SJSA1 (cell line): ENCODE data around the gene NAMPT. TPM values are rescaled to one million over a fixed set of nuclear protein-coding genes. Genes with fewer than 3 reads are reported as not detected.

ENCODE experiments used
- DNase-seq, 2 experiments: peaks; one replicate each; pipeline ENCODE4 v3.0.0-alpha.2; 2015 to 2020; ENCODE audit warnings: low spot score in 2 of 2, low read depth in 1 of 2
- H3K27ac ChIP-seq: fragments of 250-450 bp; sonication (Bioruptor Pico); 2 replicates; pipeline ENCODE4 v1.5.1; 2020; ENCODE audit warnings: mild to moderate bottlenecking, moderate library complexity
- H3K27me3 ChIP-seq: fragments of 250-450 bp; sonication (Bioruptor Pico); replicated peaks from 2 replicates; pipeline ENCODE4 v1.5.1; 2020; ENCODE audit warnings: mild to moderate bottlenecking, moderate library complexity
- H3K36me3 ChIP-seq: fragments of 250-450 bp; sonication (Bioruptor Pico); 2 replicates; pipeline ENCODE4 v1.5.1; 2020; ENCODE audit warnings: mild to moderate bottlenecking
- H3K4me1 ChIP-seq: fragments of 250-450 bp; sonication (Bioruptor Pico); replicated peaks from 2 replicates; pipeline ENCODE4 v1.6.1; 2021; ENCODE audit warnings: mild to moderate bottlenecking
- H3K4me3 ChIP-seq: fragments of 250-450 bp; sonication (Bioruptor Pico); 2 replicates; pipeline ENCODE4 v1.5.1; 2020; ENCODE audit warnings: mild to moderate bottlenecking
- H3K9me3 ChIP-seq: fragments of 250-450 bp; sonication (Bioruptor Pico); replicated peaks from 2 replicates; pipeline ENCODE4 v1.5.1; 2020; ENCODE audit warnings: mild to moderate bottlenecking
- total RNA-seq: library from RNA; depleted of rRNA; stranded (reverse); fragments of >200 nt; shearing (Covaris generic); gene quantifications from 2 replicates; pipeline ENCODE4 v1.2.3, GENCODE V29; 2014

The NAMPT gene
- total RNA-seq, 1 experiment from 2014 or later: 61.5 TPM

DNA sequence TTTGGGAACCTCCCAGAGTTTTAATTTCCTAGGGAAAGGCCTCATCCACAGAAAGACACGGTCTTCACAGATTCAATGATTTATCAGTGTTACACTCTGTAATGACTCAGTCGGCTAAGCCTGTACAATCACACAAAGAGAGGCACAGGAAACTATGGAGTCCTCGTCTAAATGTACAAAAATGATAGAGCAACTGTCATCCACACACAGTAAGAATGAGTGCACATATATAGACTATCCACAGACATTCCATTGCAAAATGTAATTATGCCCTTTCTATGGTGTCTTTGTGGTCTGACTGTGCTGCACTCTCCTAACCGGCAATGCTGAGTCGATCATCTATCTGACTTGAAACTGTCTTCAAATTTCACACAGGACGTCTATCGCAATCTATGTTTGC lies 3.5 kb upstream of the NAMPT start:
- Histone ChIP-seq H3K9me3 (no peaks in the 10 kb centered on the region), H3K27me3 (no peaks in the 10 kb centered on the region), H3K4me3 (no peak overlapping the region), H3K4me1 (peaks cover 13% of the 10 kb centered on the region), H3K27ac (no peak overlapping the region), H3K36me3 (0 out of 2 replicates have a peak, but pooled peaks cover 3% of the 10 kb centered on the region)
- DNase-seq: no peak

DNA sequence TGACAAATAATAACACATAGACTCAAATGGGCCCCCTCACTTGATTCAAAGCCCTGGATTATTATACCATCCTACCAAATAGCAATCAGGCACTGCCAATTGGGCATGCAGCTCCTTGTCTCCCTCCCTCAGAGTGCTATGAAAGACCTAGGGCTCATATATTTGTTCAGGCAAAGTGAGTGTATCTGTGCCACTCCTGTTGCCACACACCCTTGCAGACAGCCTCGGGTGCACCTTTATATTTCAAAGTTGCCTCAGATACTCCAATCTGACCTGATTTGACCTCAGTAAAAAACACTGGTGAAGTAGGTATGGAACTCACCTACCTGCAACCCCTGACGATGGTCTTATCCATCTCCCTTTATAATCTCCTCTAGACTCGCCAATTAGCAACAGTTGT lies 3.0 kb upstream of the NAMPT start:
- no peaks in the 10 kb centered on the region for H3K9me3 ChIP-seq
- no peak overlapping the region for H3K27ac ChIP-seq
- H3K4me1 ChIP-seq: peaks cover 13% of the 10 kb centered on the region
- no peaks in the 10 kb centered on the region for H3K27me3 ChIP-seq
- H3K36me3 ChIP-seq: 0 out of 2 replicates have a peak, but pooled peaks cover 3% of the 10 kb centered on the region
- DNase-seq: no peak
- H3K4me3 ChIP-seq: no peak overlapping the region

DNA sequence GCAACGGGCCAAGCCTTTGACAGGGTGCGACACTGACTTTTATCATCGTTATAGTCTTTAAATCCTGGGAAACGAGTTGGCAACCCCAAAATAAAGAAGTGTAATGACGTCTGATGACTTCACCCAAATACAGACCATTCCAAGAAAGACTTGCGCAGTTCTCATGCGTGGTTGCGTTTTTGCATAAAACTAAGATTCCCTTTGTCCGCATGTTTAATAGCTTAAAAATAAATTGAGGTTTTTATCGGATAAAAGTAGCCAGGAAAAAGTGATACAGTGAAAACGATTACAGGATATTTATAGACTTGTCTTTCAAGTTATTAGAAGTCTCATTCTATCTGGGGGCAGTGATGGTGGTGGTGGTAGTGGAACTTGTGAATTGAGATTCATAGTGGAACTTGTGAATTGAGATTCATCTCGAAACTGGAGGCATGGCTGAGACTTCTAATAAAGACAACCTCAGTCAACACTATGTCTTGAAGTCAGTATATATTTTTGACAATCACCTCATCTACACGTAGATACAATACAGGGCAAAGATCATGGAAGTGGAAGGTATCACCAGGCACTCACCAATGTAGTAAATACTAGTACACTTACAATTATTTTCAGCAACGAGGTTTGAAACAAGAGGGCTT lies 1.2 kb upstream of the NAMPT start:
- Histone ChIP-seq H3K4me1 (peaks cover 13% of the 10 kb centered on the region), H3K36me3 (0 out of 2 replicates have a peak, but pooled peaks cover 3% of the 10 kb centered on the region), H3K27me3 (no peaks in the 10 kb centered on the region), H3K27ac (peak overlapping the region; percentile 82), H3K9me3 (no peaks in the 10 kb centered on the region), H3K4me3 (peak overlapping the region; percentile 82)
- DNase-seq: no peak

DNA sequence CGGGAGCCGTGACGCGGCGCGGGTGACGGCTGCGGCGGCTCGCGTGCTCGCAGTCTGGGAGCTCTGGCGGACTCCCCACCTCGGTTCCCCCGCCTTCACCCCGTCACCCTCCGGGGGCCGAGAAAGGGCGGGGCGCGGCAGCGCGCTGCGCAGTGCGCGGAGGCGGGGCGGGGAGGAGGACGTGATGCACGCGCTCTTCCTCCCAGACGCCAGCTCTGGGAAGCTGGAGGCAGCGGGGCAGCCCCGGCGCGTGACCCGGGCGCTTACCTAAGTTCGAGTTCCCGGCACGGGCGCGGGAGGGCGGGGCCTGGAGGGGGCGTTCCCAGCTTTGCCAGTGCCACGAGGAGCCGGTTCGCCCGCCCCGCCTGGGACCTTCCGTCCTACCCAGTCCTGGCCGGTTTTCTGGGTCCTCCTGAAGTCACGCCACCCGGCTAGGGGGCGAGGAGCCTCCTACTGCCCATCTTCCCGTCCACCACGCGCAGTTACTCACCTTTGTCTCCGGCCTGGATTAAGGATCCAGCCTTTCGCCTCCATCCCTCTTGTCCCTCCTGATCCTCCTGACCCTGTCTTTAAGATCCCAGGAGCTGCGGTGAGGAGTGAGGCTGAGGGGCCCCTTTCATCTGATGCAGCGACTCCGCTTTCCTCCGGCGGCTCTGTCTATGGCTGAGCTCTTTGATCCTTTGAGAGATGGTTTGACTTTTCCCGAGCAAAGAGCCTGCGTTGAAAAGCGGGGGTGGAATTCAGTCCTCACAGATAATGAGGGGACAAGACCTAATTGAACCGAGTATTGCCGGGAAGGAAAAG lies 470 bp upstream of the NAMPT start:
- H3K4me3 ChIP-seq: peak overlapping the region; percentile 82
- no peaks in the 10 kb centered on the region for H3K9me3 ChIP-seq
- H3K27me3 ChIP-seq: no peaks in the 10 kb centered on the region
- peak; percentile 97 to 99 for DNase-seq
- H3K27ac ChIP-seq: peak overlapping the region; percentile 82
- 0 out of 2 replicates have a peak, but pooled peaks cover 3% of the 10 kb centered on the region for H3K36me3 ChIP-seq
- H3K4me1 ChIP-seq: peaks cover 13% of the 10 kb centered on the region

DNA sequence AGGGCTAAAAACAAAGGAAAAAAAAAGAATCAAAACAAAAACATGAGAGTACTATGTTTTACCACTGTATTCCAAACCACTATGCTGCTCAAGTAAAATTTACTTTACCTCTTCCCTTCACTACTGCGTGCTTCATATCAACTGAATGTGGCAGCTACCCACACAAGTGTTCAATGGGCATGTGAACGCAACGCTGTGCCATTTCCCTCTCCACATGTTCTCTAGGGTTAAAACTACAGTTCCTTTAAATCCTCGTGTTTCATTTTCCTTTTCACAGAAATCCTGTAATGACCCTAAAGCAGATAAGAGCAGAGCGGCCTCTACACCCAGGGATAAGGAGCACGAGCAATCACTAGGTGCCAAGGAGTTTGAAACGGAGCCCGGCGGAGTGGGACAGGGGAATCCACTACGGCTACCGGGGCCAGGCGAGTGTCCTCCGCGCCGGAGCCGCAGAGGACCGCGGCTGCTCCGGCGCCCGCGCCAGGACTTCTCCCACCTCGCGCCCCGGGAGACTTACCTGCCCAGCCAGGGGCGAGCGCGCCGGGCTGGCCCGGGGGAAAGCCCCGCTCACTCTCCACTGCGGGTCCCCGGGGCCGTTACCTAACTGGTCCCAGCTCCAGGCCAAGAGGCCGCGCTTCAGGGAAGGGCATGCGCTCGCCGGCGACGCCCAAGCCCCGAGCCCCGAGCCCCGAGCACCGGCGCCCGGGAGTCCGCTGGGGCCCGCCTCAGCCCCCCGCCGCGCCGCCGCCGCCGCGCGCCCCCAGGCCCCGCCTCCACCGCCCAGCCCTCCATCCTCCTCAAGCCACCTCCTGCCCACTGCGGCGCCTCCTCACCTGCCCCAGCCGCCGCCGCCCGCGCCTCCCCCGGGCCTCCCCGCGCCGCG lies 711 bp downstream of the NAMPT start:
- DNase-seq: peak in 1 of 2 experiments; percentile 68
- H3K27ac ChIP-seq: 0 out of 2 replicates have a peak overlapping the region, but pooled peaks have one; percentile 36
- 0 out of 2 replicates have a peak, but pooled peaks cover 3% of the 10 kb centered on the region for H3K36me3 ChIP-seq
- no peaks in the 10 kb centered on the region for H3K9me3 ChIP-seq
- H3K27me3 ChIP-seq: no peaks in the 10 kb centered on the region
- peak overlapping the region; percentile 82 for H3K4me3 ChIP-seq
- H3K4me1 ChIP-seq: peaks cover 8% of the 10 kb centered on the region

DNA sequence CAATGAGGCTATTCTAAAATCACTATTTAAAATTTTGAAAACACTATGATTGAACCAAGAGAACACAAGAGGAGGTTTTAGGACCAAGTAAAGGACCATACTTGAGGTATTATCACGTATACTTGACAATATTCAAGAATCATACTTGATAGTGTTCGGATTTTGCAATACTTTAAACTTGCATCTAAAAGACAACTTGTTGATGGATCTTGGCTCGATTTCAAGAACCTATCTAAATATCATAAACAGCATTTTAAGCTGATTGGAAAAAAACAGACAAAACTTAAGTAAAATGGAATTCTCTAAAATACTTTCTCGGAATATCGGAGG lies 1.3 kb downstream of the NAMPT start:
- H3K27me3 ChIP-seq: no peaks in the 10 kb centered on the region
- H3K9me3 ChIP-seq: no peaks in the 10 kb centered on the region
- 0 out of 2 replicates have a peak, but pooled peaks cover 3% of the 10 kb centered on the region for H3K36me3 ChIP-seq
- H3K27ac ChIP-seq: no peak overlapping the region
- H3K4me3 ChIP-seq: peak overlapping the region; percentile 82
- DNase-seq: no peak
- peaks cover 8% of the 10 kb centered on the region for H3K4me1 ChIP-seq

DNA sequence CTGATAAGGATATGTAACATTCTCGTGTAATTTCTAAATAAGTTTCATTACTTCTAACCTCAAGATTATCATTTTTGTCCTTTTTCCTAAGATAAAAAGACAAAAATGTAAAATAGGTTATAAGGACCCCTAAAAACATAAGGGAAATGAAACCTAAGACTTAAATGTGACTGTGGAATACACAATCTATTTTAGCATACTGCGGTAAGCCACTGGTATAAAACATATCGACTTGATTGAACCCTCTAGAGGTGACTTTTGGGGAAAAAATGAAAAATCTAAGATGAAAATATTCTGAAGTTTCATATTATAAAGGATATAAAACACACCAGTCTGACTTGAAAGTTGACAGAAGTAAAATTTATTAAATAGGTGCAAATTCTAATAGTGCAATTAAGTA lies 1.9 kb downstream of the NAMPT start:
- Histone ChIP-seq H3K9me3 (no peaks in the 10 kb centered on the region), H3K4me3 (no peak overlapping the region), H3K4me1 (peaks cover 8% of the 10 kb centered on the region), H3K36me3 (0 out of 2 replicates have a peak, but pooled peaks cover 3% of the 10 kb centered on the region), H3K27me3 (no peaks in the 10 kb centered on the region), H3K27ac (no peak overlapping the region)
- DNase-seq: no peak

DNA sequence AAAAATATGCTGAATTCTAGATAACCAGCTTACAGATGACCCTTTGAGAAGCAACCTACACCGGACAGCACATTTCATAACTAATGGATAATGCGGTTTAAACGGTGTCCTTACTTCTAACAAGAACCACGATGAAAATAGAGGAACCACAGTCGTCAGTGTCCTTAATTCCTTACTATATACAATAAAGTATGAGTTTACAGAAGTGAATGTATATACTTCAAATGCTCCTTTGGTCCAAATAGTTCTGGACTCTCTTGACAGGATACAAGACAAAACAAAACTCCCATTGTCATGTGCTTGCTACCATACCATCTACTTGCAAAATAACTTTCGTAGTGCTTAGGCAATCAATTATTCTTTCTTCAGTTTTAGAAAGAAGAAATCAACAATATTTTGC lies 2.4 kb downstream of the NAMPT start:
- Histone ChIP-seq H3K27me3 (no peaks in the 10 kb centered on the region), H3K36me3 (0 out of 2 replicates have a peak, but pooled peaks cover 3% of the 10 kb centered on the region), H3K4me3 (no peak overlapping the region), H3K9me3 (no peaks in the 10 kb centered on the region), H3K4me1 (peaks cover 8% of the 10 kb centered on the region), H3K27ac (no peak overlapping the region)
- no peak for DNase-seq

DNA sequence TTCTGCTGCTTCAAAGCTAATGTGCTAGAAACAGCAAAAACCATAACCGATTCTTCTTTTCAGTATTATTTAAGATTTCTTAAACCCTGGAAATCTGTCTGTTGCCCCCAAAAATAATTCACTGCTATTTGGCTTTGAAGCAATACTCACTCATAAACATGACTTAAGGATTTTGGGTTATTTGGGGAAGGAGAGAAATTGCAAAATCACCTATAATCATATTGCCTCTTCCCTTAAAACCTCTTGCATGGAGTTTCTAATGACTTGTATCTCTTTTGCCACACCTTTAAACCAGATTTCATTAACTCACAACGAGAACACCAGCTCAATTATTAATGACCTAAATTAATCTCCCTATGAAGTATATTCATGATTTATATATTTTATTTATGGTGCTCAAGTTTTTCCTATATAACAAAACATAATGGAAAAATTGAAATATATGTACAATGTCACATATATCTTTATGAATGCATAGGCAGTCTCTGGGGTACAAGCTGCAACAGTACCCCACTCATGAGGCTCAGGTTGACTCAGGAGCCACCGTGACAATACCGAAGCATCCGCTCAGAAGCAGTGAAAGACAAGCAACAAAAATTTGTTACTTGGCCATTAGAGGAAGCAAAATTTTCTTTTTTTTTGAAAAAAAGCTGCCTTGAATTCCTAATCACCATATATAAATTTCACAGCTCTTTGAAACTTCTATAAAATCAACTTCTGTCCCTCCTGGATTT lies 3.0 kb downstream of the NAMPT start:
- Histone ChIP-seq H3K4me1 (peaks cover 8% of the 10 kb centered on the region), H3K4me3 (no peak overlapping the region), H3K36me3 (0 out of 2 replicates have a peak, but pooled peaks cover 3% of the 10 kb centered on the region), H3K9me3 (no peaks in the 10 kb centered on the region), H3K27ac (no peak overlapping the region), H3K27me3 (no peaks in the 10 kb centered on the region)
- DNase-seq: no peak

DNA sequence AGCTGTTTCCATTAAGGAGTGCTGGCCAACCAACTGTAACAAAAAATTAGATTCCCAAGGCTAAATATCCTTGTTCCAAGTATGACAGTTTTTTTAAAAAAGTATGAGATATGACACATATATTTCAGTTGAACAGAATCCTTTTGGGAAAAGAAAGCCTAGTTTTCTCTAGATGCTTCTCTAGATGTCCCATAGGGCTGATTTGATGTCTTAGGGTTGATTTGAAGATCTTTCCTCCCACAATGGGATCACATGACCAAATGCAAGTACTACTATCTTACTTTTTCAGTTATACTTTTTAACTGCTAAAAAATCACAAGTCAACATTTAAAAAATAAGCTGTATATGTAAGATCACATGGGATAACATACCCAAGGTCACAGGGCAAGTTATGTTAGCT lies 3.7 kb downstream of the NAMPT start:
- Histone ChIP-seq H3K36me3 (peaks cover 6% of the 10 kb centered on the region; the same call in 1 of the 2 replicates), H3K4me3 (no peak overlapping the region), H3K9me3 (no peaks in the 10 kb centered on the region), H3K27me3 (no peaks in the 10 kb centered on the region), H3K27ac (no peak overlapping the region), H3K4me1 (peaks cover 7% of the 10 kb centered on the region)
- DNase-seq: no peak

DNA sequence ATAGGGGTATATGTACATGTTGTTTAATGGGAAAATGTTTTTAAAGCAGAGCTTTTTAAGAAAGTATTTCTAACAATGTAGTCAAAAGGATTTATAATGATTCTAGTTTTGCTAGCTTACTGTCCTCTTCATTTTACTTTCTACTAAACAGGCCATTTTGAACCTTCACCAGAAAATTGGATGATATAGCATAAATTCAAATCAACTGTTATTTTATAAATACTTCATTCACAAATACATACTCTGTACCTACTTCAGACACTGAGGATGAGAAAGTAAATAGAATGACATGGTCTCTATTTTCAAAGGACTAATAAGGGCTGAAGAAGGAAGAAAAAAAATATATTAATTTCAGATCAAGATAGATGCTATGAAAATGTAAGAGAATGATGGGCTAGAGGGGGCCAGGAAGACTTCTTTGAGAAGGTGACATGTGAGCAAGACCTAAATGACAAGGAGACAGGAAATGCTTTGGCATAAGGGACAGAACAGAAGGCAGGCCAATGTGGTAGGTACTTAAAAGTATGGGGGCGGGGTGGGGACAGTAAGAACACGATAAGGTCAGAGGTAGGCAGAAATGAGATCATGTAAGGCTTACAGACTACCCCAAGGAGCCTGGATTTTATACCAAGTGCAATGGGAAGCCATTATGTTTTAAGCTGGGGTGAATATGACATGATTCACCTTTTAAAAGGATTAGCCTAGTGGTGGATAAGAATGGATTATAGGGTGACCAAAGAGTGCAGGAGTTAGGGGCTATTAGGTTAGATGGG lies 5.2 kb downstream of the NAMPT start:
- Histone ChIP-seq H3K27me3 (no peaks in the 10 kb centered on the region), H3K36me3 (peaks cover 19% of the 10 kb centered on the region), H3K4me1 (no peaks in the 10 kb centered on the region; the same call in 1 of the 2 replicates), H3K27ac (no peak overlapping the region), H3K9me3 (no peaks in the 10 kb centered on the region), H3K4me3 (no peak overlapping the region)
- DNase-seq: no peak

DNA sequence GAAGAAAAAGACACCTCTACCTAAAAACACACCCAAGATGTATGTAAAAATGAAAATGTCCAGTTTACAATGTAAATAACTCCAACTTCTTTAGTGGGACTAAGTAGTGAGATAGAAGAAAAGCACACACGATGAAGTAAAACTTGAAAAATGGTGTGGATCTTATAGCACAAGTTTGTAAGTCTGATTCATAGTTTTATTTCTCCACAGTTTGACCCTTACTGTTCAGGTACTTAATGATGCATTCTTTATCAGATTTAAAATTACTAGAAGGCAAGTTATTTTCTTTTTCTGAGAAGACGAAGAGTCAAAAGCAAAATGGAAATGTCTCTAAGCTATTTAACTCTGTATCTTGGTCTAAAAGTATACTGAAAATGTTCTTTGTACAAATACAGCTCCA lies 6.1 kb downstream of the NAMPT start:
- Histone ChIP-seq H3K27me3 (no peaks in the 10 kb centered on the region), H3K9me3 (no peaks in the 10 kb centered on the region), H3K4me3 (no peak overlapping the region), H3K36me3 (peaks cover 18% of the 10 kb centered on the region), H3K4me1 (no peaks in the 10 kb centered on the region; the same call in 1 of the 2 replicates), H3K27ac (no peak overlapping the region)
- no peak for DNase-seq
